Measurements from ENCODE around the gene CLPTM1. TPM values are rescaled to one million over a fixed set of nuclear protein-coding genes. Genes with fewer than 3 reads are reported as not detected.

CLPTM1 gene
- polyA plus RNA-seq, 1 experiment = 51.5 TPM

DNA sequence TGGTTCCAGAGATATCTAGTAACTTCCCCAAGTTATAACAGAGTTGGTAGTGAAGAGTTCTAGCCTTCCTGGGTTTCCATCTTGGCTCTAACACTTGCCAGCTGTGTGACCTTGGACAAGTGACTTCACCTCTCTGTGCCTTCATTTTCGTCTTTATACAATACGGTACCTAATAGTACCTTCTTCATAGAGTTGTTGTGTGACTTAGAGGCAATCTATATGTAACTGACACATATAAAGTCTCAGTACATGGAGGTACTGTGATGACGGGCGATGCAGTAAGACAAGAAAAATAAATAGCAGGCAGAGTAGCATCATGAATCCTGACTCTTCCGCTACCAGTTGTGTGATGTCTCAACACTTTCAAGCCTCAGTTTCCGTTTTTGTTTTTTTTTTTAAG lies 75.6 kb downstream of the CLPTM1 start:
- no peak for DNase-seq (ENCODE audit: low read depth, low spot score)
- Histone ChIP-seq H3K9me3 (ENCODE audit: control insufficient read depth, insufficient read depth, low read length) (no peaks in the 10 kb centered on the region; the same call in 1 of the 2 replicates), H3K27me3 (ENCODE audit: control insufficient read depth, insufficient read depth, low read length) (no peaks in the 10 kb centered on the region), H3K4me3 (ENCODE audit: low read depth, low read length) (no peak overlapping the region), H3K27ac (ENCODE audit: low read depth, low read length) (no peak overlapping the region)
- CTCF ChIA-PET = interaction anchor here (1.3 kb wide), 1 partner anchor 29 kb away, joined by 4 read pairs; no protein-coding TSS in a partner anchor
- TF ChIP-seq, protein P1, sequence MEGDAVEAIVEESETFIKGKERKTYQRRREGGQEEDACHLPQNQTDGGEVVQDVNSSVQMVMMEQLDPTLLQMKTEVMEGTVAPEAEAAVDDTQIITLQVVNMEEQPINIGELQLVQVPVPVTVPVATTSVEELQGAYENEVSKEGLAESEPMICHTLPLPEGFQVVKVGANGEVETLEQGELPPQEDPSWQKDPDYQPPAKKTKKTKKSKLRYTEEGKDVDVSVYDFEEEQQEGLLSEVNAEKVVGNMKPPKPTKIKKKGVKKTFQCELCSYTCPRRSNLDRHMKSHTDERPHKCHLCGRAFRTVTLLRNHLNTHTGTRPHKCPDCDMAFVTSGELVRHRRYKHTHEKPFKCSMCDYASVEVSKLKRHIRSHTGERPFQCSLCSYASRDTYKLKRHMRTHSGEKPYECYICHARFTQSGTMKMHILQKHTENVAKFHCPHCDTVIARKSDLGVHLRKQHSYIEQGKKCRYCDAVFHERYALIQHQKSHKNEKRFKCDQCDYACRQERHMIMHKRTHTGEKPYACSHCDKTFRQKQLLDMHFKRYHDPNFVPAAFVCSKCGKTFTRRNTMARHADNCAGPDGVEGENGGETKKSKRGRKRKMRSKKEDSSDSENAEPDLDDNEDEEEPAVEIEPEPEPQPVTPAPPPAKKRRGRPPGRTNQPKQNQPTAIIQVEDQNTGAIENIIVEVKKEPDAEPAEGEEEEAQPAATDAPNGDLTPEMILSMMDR (IDR thresholded peaks at IDR 0.05; ENCODE audit: low read depth, low read length) = no peak
- POLR2A ChIA-PET = no interaction called here

DNA sequence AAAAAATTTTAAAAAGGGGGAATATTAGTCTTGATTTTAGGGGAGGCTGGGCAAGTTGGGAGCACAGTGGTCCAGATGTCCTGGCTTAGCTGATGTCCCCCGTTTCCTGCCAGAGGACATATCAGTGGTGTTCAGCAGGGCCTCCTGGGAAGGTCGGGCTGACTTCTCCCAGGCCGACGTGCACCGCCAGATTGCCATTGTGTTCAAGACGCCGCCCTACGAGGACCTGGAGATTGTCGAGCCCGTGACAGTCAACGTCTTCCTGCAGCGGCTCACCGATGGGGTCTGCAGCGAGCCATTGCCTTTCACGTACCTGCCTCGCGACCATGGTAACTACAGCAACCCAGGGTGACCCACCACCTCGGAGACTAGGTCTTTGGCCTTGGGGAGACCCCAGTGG lies 77.2 kb downstream of the CLPTM1 start:
- Histone ChIP-seq H3K27me3 (ENCODE audit: control insufficient read depth, insufficient read depth, low read length) (no peaks in the 10 kb centered on the region), H3K4me3 (ENCODE audit: low read depth, low read length) (no peak overlapping the region), H3K27ac (ENCODE audit: low read depth, low read length) (no peak overlapping the region), H3K9me3 (ENCODE audit: control insufficient read depth, insufficient read depth, low read length) (no peaks in the 10 kb centered on the region; the same call in 1 of the 2 replicates)
- TF ChIP-seq, protein P1 (IDR thresholded peaks at IDR 0.05; ENCODE audit: low read depth, low read length) = no peak
- ChIA-PET POLR2A (no interaction called here), CTCF (no interaction called here)
- no peak for DNase-seq (ENCODE audit: low read depth, low spot score)

DNA sequence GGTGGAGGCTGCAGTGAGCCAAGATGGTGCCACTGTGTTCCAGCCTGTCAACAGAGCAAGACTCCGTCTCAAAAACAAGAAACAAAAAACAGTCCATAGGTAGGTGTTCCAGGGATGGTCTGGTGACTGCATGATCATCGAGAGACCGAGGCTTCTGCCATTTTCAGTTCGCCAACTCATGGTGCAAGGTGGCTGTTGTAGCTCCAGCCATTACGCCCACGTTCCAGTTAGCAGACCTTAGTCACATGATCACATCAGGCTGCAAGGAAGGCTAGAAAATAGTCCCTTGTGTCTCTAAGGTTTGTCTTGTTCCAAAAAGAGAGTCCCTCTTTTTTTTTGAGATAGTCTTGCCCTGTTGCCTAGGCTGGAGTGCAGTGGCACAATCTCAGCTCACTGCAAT lies 80.6 kb downstream of the CLPTM1 start:
- POLR2A ChIA-PET = interaction anchor here (0.5 to 0.6 kb wide), 2 partner anchors 15 to 29 kb away, joined by 4 to 6 read pairs; no protein-coding TSS in a partner anchor
- CTCF ChIA-PET = no interaction called here
- no peaks in the 10 kb centered on the region for H3K27me3 ChIP-seq (ENCODE audit: control insufficient read depth, insufficient read depth, low read length)

DNA sequence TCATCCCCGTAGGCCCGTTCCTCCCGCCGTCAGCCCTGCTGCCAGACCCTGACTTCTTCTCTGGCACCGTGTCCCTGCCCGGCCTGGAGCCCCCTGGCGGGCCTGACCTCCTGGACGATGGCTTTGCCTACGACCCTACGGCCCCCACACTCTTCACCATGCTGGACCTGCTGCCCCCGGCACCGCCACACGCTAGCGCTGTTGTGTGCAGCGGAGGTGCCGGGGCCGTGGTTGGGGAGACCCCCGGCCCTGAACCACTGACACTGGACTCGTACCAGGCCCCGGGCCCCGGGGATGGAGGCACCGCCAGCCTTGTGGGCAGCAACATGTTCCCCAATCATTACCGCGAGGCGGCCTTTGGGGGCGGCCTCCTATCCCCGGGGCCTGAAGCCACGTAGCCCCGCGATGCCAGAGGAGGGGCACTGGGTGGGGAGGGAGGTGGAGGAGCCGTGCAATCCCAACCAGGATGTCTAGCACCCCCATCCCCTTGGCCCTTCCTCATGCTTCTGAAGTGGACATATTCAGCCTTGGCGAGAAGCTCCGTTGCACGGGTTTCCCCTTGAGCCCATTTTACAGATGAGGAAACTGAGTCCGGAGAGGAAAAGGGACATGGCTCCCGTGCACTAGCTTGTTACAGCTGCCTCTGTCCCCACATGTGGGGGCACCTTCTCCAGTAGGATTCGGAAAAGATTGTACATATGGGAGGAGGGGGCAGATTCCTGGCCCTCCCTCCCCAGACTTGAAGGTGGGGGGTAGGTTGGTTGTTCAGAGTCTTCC lies 82.4 kb downstream of the CLPTM1 start:
- ChIA-PET CTCF (interaction anchor here (0.7 to 2.4 kb wide), 2 partner anchors 22 to 61 kb away, joined by 5 to 14 read pairs; no protein-coding TSS in a partner anchor), POLR2A (no interaction called here)
- no peak overlapping the region for H3K27ac ChIP-seq (ENCODE audit: low read depth, low read length)
- DNase-seq (ENCODE audit: low read depth, low spot score) = no peak
- H3K27me3 ChIP-seq (ENCODE audit: control insufficient read depth, insufficient read depth, low read length) = no peaks in the 10 kb centered on the region
- no peaks in the 10 kb centered on the region; the same call in 1 of the 2 replicates for H3K9me3 ChIP-seq (ENCODE audit: control insufficient read depth, insufficient read depth, low read length)
- TF ChIP-seq, protein P1 (IDR thresholded peaks at IDR 0.05; ENCODE audit: low read depth, low read length) = no peak
- H3K4me3 ChIP-seq (ENCODE audit: low read depth, low read length) = no peak overlapping the region

More for the DNA sequence above, 80.6 kb downstream of the CLPTM1 start:
- no peak overlapping the region for H3K4me3 ChIP-seq (ENCODE audit: low read depth, low read length)
- no peak overlapping the region for H3K27ac ChIP-seq (ENCODE audit: low read depth, low read length)
- TF ChIP-seq, protein P1 (IDR thresholded peaks at IDR 0.05; ENCODE audit: low read depth, low read length) = no peak
- no peak for DNase-seq (ENCODE audit: low read depth, low spot score)
- no peaks in the 10 kb centered on the region; the same call in 1 of the 2 replicates for H3K9me3 ChIP-seq (ENCODE audit: control insufficient read depth, insufficient read depth, low read length)

Measured in AG04450 (cell line).